HG02678 (cell line): ENCODE data around the gene KLHDC8A.
"Not testable (repeated sequence)": the region's sequence is repeated elsewhere in the genome, so short reads cannot be mapped to it uniquely, and the experiment has no call there.

Experiments
- ATAC-seq: cut with Tn5 transposase; IDR thresholded peaks from one replicate; pipeline ENCODE4 v1.9.1; 2021; ENCODE audit warnings: mild to moderate bottlenecking, moderate library complexity; ENCODE audit not compliant: unreplicated experiment

The KLHDC8A gene

GRCh38 chr1:205356440-205357139 is at the start of gene KLHDC8A:
Gene KLHDC8A, minus strand, starts transcription at chr1:205356922. Its CDS starts 13,318 bp downstream, at chr1:205343604.
- no peak for ATAC-seq

- not testable (repeated sequence) for ATAC-seq
Measured at GRCh38 chr1:205406252-205406651, 49.5 kb upstream of the KLHDC8A start.

- ATAC-seq: not testable (repeated sequence)
Measured at GRCh38 chr1:205404484-205404883, 47.8 kb upstream of the KLHDC8A start.

GRCh38 chr1:205398586-205398985 is 41.9 kb upstream of the KLHDC8A start:
- no peak for ATAC-seq

- no peak for ATAC-seq
Measured at GRCh38 chr1:205396967-205397616, 40.4 kb upstream of the KLHDC8A start.

- ATAC-seq: no peak
Measured at GRCh38 chr1:205395616-205396015, 38.9 kb upstream of the KLHDC8A start.

- no peak for ATAC-seq
Measured at GRCh38 chr1:205392650-205393049, 35.9 kb upstream of the KLHDC8A start.

GRCh38 chr1:205391386-205391785 is 34.7 kb upstream of the KLHDC8A start:
- no peak for ATAC-seq

GRCh38 chr1:205387845-205388244 is 31.1 kb upstream of the KLHDC8A start:
- no peak for ATAC-seq

GRCh38 chr1:205382990-205383389 is 26.3 kb upstream of the KLHDC8A start:
- not testable (repeated sequence) for ATAC-seq

- ATAC-seq: no peak
Measured at GRCh38 chr1:205382561-205382960, 25.8 kb upstream of the KLHDC8A start.

GRCh38 chr1:205381305-205381704 is 24.6 kb upstream of the KLHDC8A start:
- no peak for ATAC-seq

- no peak for ATAC-seq
Measured at GRCh38 chr1:205380882-205381281, 24.2 kb upstream of the KLHDC8A start.

GRCh38 chr1:205379056-205379455 is 22.3 kb upstream of the KLHDC8A start:
- no peak for ATAC-seq

- ATAC-seq: no peak
Measured at GRCh38 chr1:205377355-205377754, 20.6 kb upstream of the KLHDC8A start.

GRCh38 chr1:205376739-205377138 is 20.0 kb upstream of the KLHDC8A start:
- ATAC-seq: no peak

- no peak for ATAC-seq
Measured at GRCh38 chr1:205375835-205376545, 19.3 kb upstream of the KLHDC8A start.

GRCh38 chr1:205374210-205375078 is 17.7 kb upstream of the KLHDC8A start:
- ATAC-seq: no peak

GRCh38 chr1:205373798-205374175 is 17.1 kb upstream of the KLHDC8A start:
- ATAC-seq: no peak

- no peak for ATAC-seq
Measured at GRCh38 chr1:205373022-205373797, 16.5 kb upstream of the KLHDC8A start.
